Activated T-cell treated with anti-CD3 and anti-CD28 coated beads, Interleukin-2, amount 50 U/mL, for 1 hour (primary cell): ENCODE measurements around the gene ZBTB7C.

Source experiments
- DNase-seq: peaks from one replicate; pipeline ENCODE4 v3.0.0-alpha.2; 2020

Gene ZBTB7C

GRCh38 chr18:48133671-48134251, 275.4 kb downstream of the ZBTB7C start:
- DNase-seq: no peak

- no peak for DNase-seq
Observed at GRCh38 chr18:48132797-48133655, 276.2 kb downstream of the ZBTB7C start.

- DNase-seq: no peak
Observed at GRCh38 chr18:48131042-48131441, 278.1 kb downstream of the ZBTB7C start.

GRCh38 chr18:48129621-48130082, 279.5 kb downstream of the ZBTB7C start:
- DNase-seq: no peak

- no peak for DNase-seq
Observed at GRCh38 chr18:48127606-48128005, 281.6 kb downstream of the ZBTB7C start.

- DNase-seq: no peak
Observed at GRCh38 chr18:48126240-48126639, 282.9 kb downstream of the ZBTB7C start.

- DNase-seq: no peak
Observed at GRCh38 chr18:48125724-48126123, 283.5 kb downstream of the ZBTB7C start.

- DNase-seq: no peak
Observed at GRCh38 chr18:48124857-48125626, 284.1 kb downstream of the ZBTB7C start.

GRCh38 chr18:48123941-48124340, 285.2 kb downstream of the ZBTB7C start:
- no peak for DNase-seq

GRCh38 chr18:48123324-48123723, 285.9 kb downstream of the ZBTB7C start:
- DNase-seq: no peak

GRCh38 chr18:48122816-48123215, 286.4 kb downstream of the ZBTB7C start:
- no peak for DNase-seq

GRCh38 chr18:48122376-48122775, 286.8 kb downstream of the ZBTB7C start:
- DNase-seq: no peak

- no peak for DNase-seq
Observed at GRCh38 chr18:48121752-48122151, 287.4 kb downstream of the ZBTB7C start.

GRCh38 chr18:48119204-48119603, 290.0 kb downstream of the ZBTB7C start:
- no peak for DNase-seq

- DNase-seq: no peak
Observed at GRCh38 chr18:48116873-48117630, 292.1 kb downstream of the ZBTB7C start.

GRCh38 chr18:48116017-48116416, 293.2 kb downstream of the ZBTB7C start:
- no peak for DNase-seq

GRCh38 chr18:48113691-48114090, 295.5 kb downstream of the ZBTB7C start:
- no peak for DNase-seq

- DNase-seq: no peak
Observed at GRCh38 chr18:48111587-48111986, 297.6 kb downstream of the ZBTB7C start.

GRCh38 chr18:48110797-48111196, 298.4 kb downstream of the ZBTB7C start:
- no peak for DNase-seq

GRCh38 chr18:48109961-48110493, 299.2 kb downstream of the ZBTB7C start:
- no peak for DNase-seq

- DNase-seq: no peak
Observed at GRCh38 chr18:48108136-48108535, 301.0 kb downstream of the ZBTB7C start.

- DNase-seq: no peak
Observed at GRCh38 chr18:48106976-48107781, 302.0 kb downstream of the ZBTB7C start.
